ENCODE measurements around the gene PHLPP1.

Gene PHLPP1

GRCh38 chr18:62730941-62731340, 15.6 kb downstream of the PHLPP1 start:
- Mint-ChIP-seq H3K27me3 (ENCODE audit: low read depth, poor library complexity) (no peaks in the 10 kb centered on the region), H3K9me3 (peaks cover 58% of the 10 kb centered on the region), H3K27ac (no peak overlapping the region), H3K4me3 (no peak overlapping the region), H3K36me3 (ENCODE audit: low read depth) (peaks cover 83% of the 10 kb centered on the region), H3K4me1 (peaks cover 10% of the 10 kb centered on the region)
- TF ChIP-seq CTCF (IDR thresholded peaks at IDR 0.05): no peak
- DNase-seq: no peak

- Mint-ChIP-seq H3K9me3 (peaks cover 67% of the 10 kb centered on the region), H3K4me1 (peaks cover 22% of the 10 kb centered on the region), H3K27me3 (ENCODE audit: low read depth, poor library complexity) (no peaks in the 10 kb centered on the region), H3K4me3 (no peak overlapping the region), H3K27ac (no peak overlapping the region), H3K36me3 (ENCODE audit: low read depth) (peaks cover 83% of the 10 kb centered on the region)
- DNase-seq: no peak
- no peak for TF ChIP-seq CTCF (IDR thresholded peaks at IDR 0.05)
Observed at GRCh38 chr18:62732617-62733016, 17.3 kb downstream of the PHLPP1 start.

- H3K4me1 Mint-ChIP-seq: peaks cover 24% of the 10 kb centered on the region
- DNase-seq: no peak
- peaks cover 74% of the 10 kb centered on the region for H3K36me3 Mint-ChIP-seq (ENCODE audit: low read depth)
- H3K4me3 Mint-ChIP-seq: no peak overlapping the region
- H3K9me3 Mint-ChIP-seq: peaks cover 59% of the 10 kb centered on the region
- no peak for TF ChIP-seq CTCF (IDR thresholded peaks at IDR 0.05)
- H3K27ac Mint-ChIP-seq: no peak overlapping the region
- H3K27me3 Mint-ChIP-seq (ENCODE audit: low read depth, poor library complexity): no peaks in the 10 kb centered on the region
Observed at GRCh38 chr18:62734290-62734689, 18.9 kb downstream of the PHLPP1 start.

- no peaks in the 10 kb centered on the region for H3K27me3 Mint-ChIP-seq (ENCODE audit: low read depth, poor library complexity)
- peaks cover 66% of the 10 kb centered on the region for H3K36me3 Mint-ChIP-seq (ENCODE audit: low read depth)
- peaks cover 51% of the 10 kb centered on the region for H3K9me3 Mint-ChIP-seq
- H3K4me3 Mint-ChIP-seq: no peak overlapping the region
- H3K27ac Mint-ChIP-seq: no peak overlapping the region
- no peak for TF ChIP-seq CTCF (IDR thresholded peaks at IDR 0.05)
- H3K4me1 Mint-ChIP-seq: peaks cover 32% of the 10 kb centered on the region
- no peak for DNase-seq
Observed at GRCh38 chr18:62735387-62735786, 20.0 kb downstream of the PHLPP1 start.

GRCh38 chr18:62736077-62736855, 20.9 kb downstream of the PHLPP1 start:
- peaks cover 36% of the 10 kb centered on the region for H3K4me1 Mint-ChIP-seq
- TF ChIP-seq CTCF (IDR thresholded peaks at IDR 0.05): no peak
- H3K27me3 Mint-ChIP-seq (ENCODE audit: low read depth, poor library complexity): no peaks in the 10 kb centered on the region
- H3K4me3 Mint-ChIP-seq: no peak overlapping the region
- peaks cover 43% of the 10 kb centered on the region for H3K9me3 Mint-ChIP-seq
- peaks cover 57% of the 10 kb centered on the region for H3K36me3 Mint-ChIP-seq (ENCODE audit: low read depth)
- H3K27ac Mint-ChIP-seq: peak overlapping the region; percentile 69
- DNase-seq: no peak

Measured in nephron progenitor cell (in vitro differentiated cells).